ENCODE results near the gene LPIN1. TPM values are rescaled to one million over a fixed set of nuclear protein-coding genes. Genes with fewer than 3 reads are reported as not detected.

The LPIN1 gene
- total and polyA plus RNA-seq, 2 donors (not counting 1 experiment from before 2014, with no cell fraction given): 36.3 to 99.1 TPM

DNA sequence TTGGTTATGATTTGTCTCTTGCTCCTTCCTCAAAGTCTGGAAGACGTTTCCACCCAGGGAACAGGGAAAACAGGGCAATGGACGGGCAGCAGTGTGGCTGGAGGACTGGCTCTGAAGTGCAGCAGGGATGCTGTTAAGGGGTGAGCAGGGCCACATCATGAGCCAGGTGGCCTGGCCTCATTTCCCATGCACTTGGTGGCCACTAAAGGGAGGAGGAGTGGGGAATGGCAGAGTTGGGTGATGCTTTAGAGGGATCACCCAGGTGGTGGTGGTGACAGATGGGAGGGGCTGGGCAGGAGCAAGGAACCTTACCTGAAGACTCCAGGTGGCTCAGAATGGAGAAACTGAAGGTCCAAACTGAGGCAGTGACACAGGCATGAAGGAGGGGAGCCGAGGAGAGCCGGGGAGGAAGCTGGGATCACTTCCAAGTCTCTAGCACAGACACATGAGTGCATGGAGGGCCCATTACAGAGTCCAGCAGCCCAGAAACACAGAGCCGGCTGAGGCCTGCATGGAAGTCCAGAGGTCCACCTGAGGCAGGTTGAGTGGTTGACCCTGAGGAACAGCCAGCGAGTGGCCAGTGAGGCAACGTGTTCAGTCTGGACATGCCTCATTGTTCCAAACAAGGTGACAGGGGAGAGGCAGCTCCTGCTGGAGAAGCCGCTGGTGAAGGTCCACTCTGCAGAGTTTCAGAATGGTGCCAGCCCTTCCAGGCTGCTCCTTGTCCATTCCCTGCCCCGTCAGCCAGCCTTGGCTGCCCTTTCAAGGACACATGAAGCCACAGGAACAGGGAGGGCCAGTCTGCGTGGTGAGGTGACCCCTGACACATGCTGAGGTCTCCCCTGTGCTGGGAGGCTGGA, 91.7 kb downstream of the LPIN1 start:
- peaks cover 12% of the 10 kb centered on the region for H3K4me1 Mint-ChIP-seq
- H3K4me3 ChIP-seq (ENCODE audit: control extremely low read depth in 1 of 5, extremely low read depth in 1 of 5, insufficient read depth in 1 of 5, low read depth in 2 of 5, low read length in 4 of 5): no peak overlapping the region
- intact Hi-C loops (cut with micrococcal nuclease): no loop called here
- TF ChIP-seq, protein P1, sequence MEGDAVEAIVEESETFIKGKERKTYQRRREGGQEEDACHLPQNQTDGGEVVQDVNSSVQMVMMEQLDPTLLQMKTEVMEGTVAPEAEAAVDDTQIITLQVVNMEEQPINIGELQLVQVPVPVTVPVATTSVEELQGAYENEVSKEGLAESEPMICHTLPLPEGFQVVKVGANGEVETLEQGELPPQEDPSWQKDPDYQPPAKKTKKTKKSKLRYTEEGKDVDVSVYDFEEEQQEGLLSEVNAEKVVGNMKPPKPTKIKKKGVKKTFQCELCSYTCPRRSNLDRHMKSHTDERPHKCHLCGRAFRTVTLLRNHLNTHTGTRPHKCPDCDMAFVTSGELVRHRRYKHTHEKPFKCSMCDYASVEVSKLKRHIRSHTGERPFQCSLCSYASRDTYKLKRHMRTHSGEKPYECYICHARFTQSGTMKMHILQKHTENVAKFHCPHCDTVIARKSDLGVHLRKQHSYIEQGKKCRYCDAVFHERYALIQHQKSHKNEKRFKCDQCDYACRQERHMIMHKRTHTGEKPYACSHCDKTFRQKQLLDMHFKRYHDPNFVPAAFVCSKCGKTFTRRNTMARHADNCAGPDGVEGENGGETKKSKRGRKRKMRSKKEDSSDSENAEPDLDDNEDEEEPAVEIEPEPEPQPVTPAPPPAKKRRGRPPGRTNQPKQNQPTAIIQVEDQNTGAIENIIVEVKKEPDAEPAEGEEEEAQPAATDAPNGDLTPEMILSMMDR (IDR thresholded peaks at IDR 0.05): no peak
- TF ChIP-seq EZH2 (IDR thresholded peaks at IDR 0.05; ENCODE audit: borderline replicate concordance, insufficient read depth, low read depth, low read length, poor library complexity, severe bottlenecking): no peak
- ChIA-PET CTCF (no interaction called here), POLR2A (no interaction called here)
- H3K9me3 ChIP-seq (ENCODE audit: control extremely low read depth in 1 of 3, control insufficient read depth in 2 of 3, insufficient read depth in 1 of 3, low read length in 2 of 3): peaks cover 0 to 11% (median 11%) of the 10 kb centered on the region in 3 donors
- WGBS (ENCODE audit: insufficient coverage): 91% methylated on average over 10 of the region's 10 CpGs
- no peaks in the 10 kb centered on the region for H3K9me3 Mint-ChIP-seq (ENCODE audit: insufficient read depth)
- no peaks in the 10 kb centered on the region for H3K36me3 ChIP-seq (replicated peaks in 1 of 2; ENCODE audit: control extremely low read depth in 1 of 2, control insufficient read depth in 1 of 2, extremely low read depth in 1 of 2, insufficient read depth in 2 of 2, low read length in 1 of 2)
- H2AFZ ChIP-seq (ENCODE audit: insufficient read depth, low read depth, low read length, poor library complexity, severe bottlenecking): no peak overlapping the region
- ATAC-seq (ENCODE audit: low read depth) (no peak), DNase-seq (no peak)
- no peaks in the 10 kb centered on the region for H3K27me3 Mint-ChIP-seq
- no peak overlapping the region for H3K27ac ChIP-seq (ENCODE audit: low read length in 2 of 2)
- H3K9ac ChIP-seq (ENCODE audit: low read length): no peak overlapping the region
- H4K20me1 ChIP-seq (ENCODE audit: control insufficient read depth, insufficient read depth, low read length, poor library complexity, severe bottlenecking): no peaks in the 10 kb centered on the region
- no peaks in the 10 kb centered on the region for H3K27me3 ChIP-seq (replicated peaks in 1 of 4; ENCODE audit: control extremely low read depth in 1 of 4, control insufficient read depth in 3 of 4, insufficient read depth in 4 of 4, low read length in 3 of 4)
- no peak overlapping the region for H3K27ac Mint-ChIP-seq
- H3K4me3 Mint-ChIP-seq: no peak overlapping the region
- no peak overlapping the region for H3K4me2 ChIP-seq (replicated peaks; ENCODE audit: low read depth, low read length, poor library complexity, severe bottlenecking)
- no peaks in the 10 kb centered on the region for H3K79me2 ChIP-seq (ENCODE audit: control insufficient read depth, insufficient read depth, low read length)
- H3K4me1 ChIP-seq (ENCODE audit: control insufficient read depth in 2 of 2, insufficient read depth in 2 of 2, low read length in 2 of 2): peaks cover 10 to 13% of the 10 kb centered on the region in 2 donors

DNA sequence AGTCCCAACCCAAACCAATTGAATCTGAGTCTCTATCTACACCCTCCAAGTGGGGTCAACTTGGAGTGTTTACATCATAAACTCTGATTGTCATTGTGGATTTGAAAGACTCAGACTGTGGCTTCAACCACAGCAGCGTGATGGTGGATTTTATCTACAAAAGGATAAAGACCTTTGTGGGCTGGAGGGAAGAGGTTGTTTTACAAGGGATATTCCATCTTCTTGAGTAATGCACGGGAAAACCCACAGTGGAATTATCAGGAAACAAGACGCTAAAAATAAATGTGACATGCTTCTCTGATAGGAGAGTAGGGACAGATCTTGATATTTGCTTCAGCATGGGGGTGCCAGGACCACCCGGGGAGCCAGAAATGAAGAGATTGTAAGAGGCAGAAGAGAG, 93.5 kb downstream of the LPIN1 start:
- Histone ChIP-seq H3K27ac (ENCODE audit: low read length in 2 of 2) (no peak overlapping the region), H3K4me2 (replicated peaks; ENCODE audit: low read depth, low read length, poor library complexity, severe bottlenecking) (no peak overlapping the region), H3K36me3 (replicated peaks in 1 of 2; ENCODE audit: control extremely low read depth in 1 of 2, control insufficient read depth in 1 of 2, extremely low read depth in 1 of 2, insufficient read depth in 2 of 2, low read length in 1 of 2) (no peaks in the 10 kb centered on the region), H2AFZ (ENCODE audit: insufficient read depth, low read depth, low read length, poor library complexity, severe bottlenecking) (no peak overlapping the region), H3K9me3 (ENCODE audit: control extremely low read depth in 1 of 3, control insufficient read depth in 2 of 3, insufficient read depth in 1 of 3, low read length in 2 of 3) (peaks cover 1 to 3% (median 2%) of the 10 kb centered on the region in 3 donors), H3K9ac (ENCODE audit: low read length) (no peak overlapping the region), H4K20me1 (ENCODE audit: control insufficient read depth, insufficient read depth, low read length, poor library complexity, severe bottlenecking) (no peaks in the 10 kb centered on the region), H3K4me1 (ENCODE audit: control insufficient read depth in 2 of 2, insufficient read depth in 2 of 2, low read length in 2 of 2) (no peaks in the 10 kb centered on the region), H3K27me3 (replicated peaks in 1 of 4; ENCODE audit: control extremely low read depth in 1 of 4, control insufficient read depth in 3 of 4, insufficient read depth in 4 of 4, low read length in 3 of 4) (no peaks in the 10 kb centered on the region), H3K79me2 (ENCODE audit: control insufficient read depth, insufficient read depth, low read length) (no peaks in the 10 kb centered on the region), H3K4me3 (ENCODE audit: control extremely low read depth in 1 of 5, extremely low read depth in 1 of 5, insufficient read depth in 1 of 5, low read depth in 2 of 5, low read length in 4 of 5) (no peak overlapping the region)
- no peaks in the 10 kb centered on the region for H3K4me1 Mint-ChIP-seq
- POLR2A ChIA-PET: no interaction called here
- H3K9me3 Mint-ChIP-seq (ENCODE audit: insufficient read depth): no peaks in the 10 kb centered on the region
- H3K27me3 Mint-ChIP-seq: no peaks in the 10 kb centered on the region
- WGBS (ENCODE audit: insufficient coverage): 52% methylated on average over 4 of the region's 4 CpGs
- CTCF ChIA-PET: no interaction called here
- ATAC-seq (ENCODE audit: low read depth): no peak
- no peak for TF ChIP-seq EZH2 (IDR thresholded peaks at IDR 0.05; ENCODE audit: borderline replicate concordance, insufficient read depth, low read depth, low read length, poor library complexity, severe bottlenecking)
- TF ChIP-seq, protein P1 (IDR thresholded peaks at IDR 0.05): no peak
- DNase-seq: no peak
- no peak overlapping the region for H3K27ac Mint-ChIP-seq
- no peak overlapping the region for H3K4me3 Mint-ChIP-seq
- intact Hi-C loops (cut with micrococcal nuclease): no loop called here

Measured in B cell (primary cell).